Panc1 (cell line): Measurements from ENCODE around the gene ATP6V1G3.

ENCODE experiments used
- CTCF ChIP-seq: fragments of 450-650 bp; IDR thresholded peaks from 2 replicates; pipeline ENCODE4 v1.5.1; 2017; ENCODE audit warnings: mild to moderate bottlenecking
- POLR2AphosphoS5 ChIP-seq: IDR thresholded peaks from 2 replicates; pipeline ENCODE4 v1.6.1; 2012; ENCODE audit warnings: mild to moderate bottlenecking, low read depth, low read length, moderate library complexity
- SIN3A ChIP-seq: IDR thresholded peaks from 2 replicates; pipeline ENCODE4 v1.6.1; 2012; ENCODE audit warnings: low read depth, mild to moderate bottlenecking, low read length, moderate library complexity, borderline replicate concordance; ENCODE audit not compliant: insufficient read depth
- TCF7L2 ChIP-seq: IDR thresholded peaks from 2 replicates; pipeline ENCODE4 v1.6.1; 2011; ENCODE audit warnings: mild to moderate bottlenecking, low read depth, low read length, inconsistent platforms

GRCh38 chr1:198556971-198557370 is 16.5 kb upstream of the ATP6V1G3 start:
- TF ChIP-seq CTCF (no peak), POLR2AphosphoS5 (no peak), TCF7L2 (no peak), SIN3A (no peak)
